Stimulated activated CD8-positive, alpha-beta memory T cell treated with anti-CD3 and anti-CD28 coated beads, Interleukin-12 subunit alpha, Interleukin-12 subunit beta, amount 100 ng/mL, for 4 hours (primary cell): ENCODE data around the gene SLC7A5.
A peak's percentile ranks its signal among the peaks of the same experiment; 100 is the strongest.
"Not testable (repeated sequence)": the region's sequence is repeated elsewhere in the genome, so short reads cannot be mapped to it uniquely, and the experiment has no call there.

Experiments
- DNase-seq: peaks from one replicate; pipeline ENCODE4 v3.0.0-alpha.2; 2020; ENCODE audit warnings: low read depth

The SLC7A5 gene

GRCh38 chr16:87861300-87862099 lies 7.8 kb downstream of the SLC7A5 start:
- not testable (repeated sequence) for DNase-seq

- DNase-seq: no peak
Measured at GRCh38 chr16:87860553-87861299, 8.6 kb downstream of the SLC7A5 start.

GRCh38 chr16:87858151-87858993 lies 10.9 kb downstream of the SLC7A5 start:
- DNase-seq: not testable (repeated sequence)

GRCh38 chr16:87856791-87857228 lies 12.5 kb downstream of the SLC7A5 start:
- DNase-seq: no peak

GRCh38 chr16:87855852-87856715 lies 13.2 kb downstream of the SLC7A5 start:
- no peak for DNase-seq

- no peak for DNase-seq
Measured at GRCh38 chr16:87854907-87855683, 14.2 kb downstream of the SLC7A5 start.

- DNase-seq: no peak
Measured at GRCh38 chr16:87854053-87854906, 15.0 kb downstream of the SLC7A5 start.

- peak; percentile 81 for DNase-seq
Measured at GRCh38 chr16:87853411-87854052, 15.8 kb downstream of the SLC7A5 start.

- no peak for DNase-seq
Measured at GRCh38 chr16:87851601-87852000, 17.7 kb downstream of the SLC7A5 start.

- DNase-seq: no peak
Measured at GRCh38 chr16:87851141-87851587, 18.1 kb downstream of the SLC7A5 start.

GRCh38 chr16:87850009-87851006 lies 19.0 kb downstream of the SLC7A5 start:
- no peak for DNase-seq

GRCh38 chr16:87849419-87850008 lies 19.8 kb downstream of the SLC7A5 start:
- DNase-seq: no peak

- no peak for DNase-seq
Measured at GRCh38 chr16:87848676-87849345, 20.5 kb downstream of the SLC7A5 start.

- no peak for DNase-seq
Measured at GRCh38 chr16:87847785-87848675, 21.3 kb downstream of the SLC7A5 start.

- DNase-seq: no peak
Measured at GRCh38 chr16:87847467-87847784, 21.9 kb downstream of the SLC7A5 start.
